ENCODE measurements around the gene DEXI.

DNA sequence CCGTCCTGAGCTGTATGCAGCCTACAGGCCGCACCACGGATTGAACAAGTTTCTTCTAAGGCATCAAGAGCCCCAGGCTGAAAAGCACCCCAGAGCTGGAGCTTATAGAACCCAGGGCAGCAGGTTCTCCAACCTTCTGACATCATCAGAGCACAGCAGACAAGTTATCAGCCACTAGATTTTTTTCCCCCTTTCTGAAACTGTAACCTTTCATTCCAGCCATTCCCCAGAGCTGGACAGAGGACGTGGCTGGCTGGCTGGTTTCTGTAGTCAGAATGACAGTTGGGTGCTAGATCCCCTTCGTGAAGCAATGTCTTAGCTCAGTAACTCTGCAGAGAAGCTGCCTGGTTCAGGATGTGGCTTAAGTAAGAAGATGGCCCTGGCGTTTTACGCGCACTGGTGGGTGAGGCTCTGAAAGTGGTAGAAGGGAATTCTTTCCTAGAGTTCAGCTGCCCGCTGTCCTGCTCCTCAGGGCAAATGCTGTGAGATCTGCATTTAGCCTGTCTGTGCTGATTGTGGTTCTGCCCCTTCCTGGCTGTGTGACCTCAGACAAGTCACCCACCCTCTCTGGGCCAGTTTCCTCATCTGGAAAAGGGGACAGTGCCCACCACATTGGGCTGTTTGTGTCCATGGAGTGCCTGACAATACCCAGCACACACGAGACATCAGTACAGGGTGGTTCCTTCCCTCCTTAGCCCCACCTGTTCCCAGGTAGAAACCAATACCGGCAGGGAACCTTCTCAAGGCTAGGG, 9.1 kb downstream of the DEXI start:
- TF ChIP-seq, protein P1, sequence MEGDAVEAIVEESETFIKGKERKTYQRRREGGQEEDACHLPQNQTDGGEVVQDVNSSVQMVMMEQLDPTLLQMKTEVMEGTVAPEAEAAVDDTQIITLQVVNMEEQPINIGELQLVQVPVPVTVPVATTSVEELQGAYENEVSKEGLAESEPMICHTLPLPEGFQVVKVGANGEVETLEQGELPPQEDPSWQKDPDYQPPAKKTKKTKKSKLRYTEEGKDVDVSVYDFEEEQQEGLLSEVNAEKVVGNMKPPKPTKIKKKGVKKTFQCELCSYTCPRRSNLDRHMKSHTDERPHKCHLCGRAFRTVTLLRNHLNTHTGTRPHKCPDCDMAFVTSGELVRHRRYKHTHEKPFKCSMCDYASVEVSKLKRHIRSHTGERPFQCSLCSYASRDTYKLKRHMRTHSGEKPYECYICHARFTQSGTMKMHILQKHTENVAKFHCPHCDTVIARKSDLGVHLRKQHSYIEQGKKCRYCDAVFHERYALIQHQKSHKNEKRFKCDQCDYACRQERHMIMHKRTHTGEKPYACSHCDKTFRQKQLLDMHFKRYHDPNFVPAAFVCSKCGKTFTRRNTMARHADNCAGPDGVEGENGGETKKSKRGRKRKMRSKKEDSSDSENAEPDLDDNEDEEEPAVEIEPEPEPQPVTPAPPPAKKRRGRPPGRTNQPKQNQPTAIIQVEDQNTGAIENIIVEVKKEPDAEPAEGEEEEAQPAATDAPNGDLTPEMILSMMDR (IDR thresholded peaks at IDR 0.05), result no peak
- TF ChIP-seq POLR2AphosphoS5 (IDR thresholded peaks at IDR 0.05), result no peak
- TF ChIP-seq POLR2A (IDR thresholded peaks at IDR 0.05), result no peak
- TF ChIP-seq EP300 (IDR thresholded peaks at IDR 0.05), result no peak
